BJ (cell line): Measurements from ENCODE around the gene FSTL3. TPM values are rescaled to one million over a fixed set of nuclear protein-coding genes. Genes with fewer than 3 reads are reported as not detected.

Experiments
- CTCF ChIA-PET: fragments of 350-600 bp; formaldehyde crosslinking; extraction: SDS; loops from one replicate; lab custom pipeline; 2021; ENCODE audit warnings: antibody characterized with exemption, inconsistent platforms; lab: Yijun Ruan, JAX
- POLR2A ChIA-PET: fragments of 300-600 bp; sonication (Branson Sonifier 250); formaldehyde crosslinking; extraction: SDS; loops from one replicate; lab custom pipeline; 2021; ENCODE audit warnings: antibody characterized with exemption; lab: Charles Lee
- DNase-seq: peaks from one replicate; pipeline ENCODE4 v3.0.0-alpha.2; 2011; ENCODE audit warnings: low read depth
- H3K27me3 ChIP-seq: 2 replicates; pipeline ENCODE4 v1.6.0; 2011; ENCODE audit warnings: low read length; ENCODE audit not compliant: control insufficient read depth, insufficient read depth
- H3K36me3 ChIP-seq: 2 replicates; pipeline ENCODE4 v1.5.1; 2011; ENCODE audit warnings: low read length; ENCODE audit not compliant: control insufficient read depth, insufficient read depth
- H3K4me3 ChIP-seq: 2 replicates; pipeline ENCODE4 v1.5.1; 2011; ENCODE audit warnings: low read depth, mild to moderate bottlenecking, control low read depth, low read length
- CTCF ChIP-seq: IDR thresholded peaks from 2 replicates; pipeline ENCODE4 v1.5.1; 2011; ENCODE audit warnings: low read depth, mild to moderate bottlenecking, control low read depth, inconsistent platforms, low read length, moderate library complexity; ENCODE audit not compliant: insufficient read depth
- polyA plus RNA-seq: library from polyadenylated mRNA; depleted of rRNA; stranded (reverse); fragments of >200 nt; gene quantifications from 2 replicates; pipeline ENCODE4 v1.2.3, GENCODE V29; 2011

FSTL3 gene
- polyA plus RNA-seq, 1 experiment = 83.2 TPM

- CTCF ChIA-PET = interaction anchor here (0.9 kb wide), 1 partner anchor 66 kb away, joined by 4 read pairs; no protein-coding TSS in a partner anchor
- POLR2A ChIA-PET = no interaction called here
- H3K36me3 ChIP-seq = no peaks in the 10 kb centered on the region
- DNase-seq = no peak
- peaks cover 7% of the 10 kb centered on the region for H3K27me3 ChIP-seq
- no peak for TF ChIP-seq CTCF
- no peak overlapping the region for H3K4me3 ChIP-seq
Measured at GRCh38 chr19:704447-704741, 28.2 kb downstream of the FSTL3 start.

GRCh38 chr19:708154-709143 lies 32.3 kb downstream of the FSTL3 start, which contains the start of gene PALM:
PALM (plus strand) TSS chr19:708935; CDS start chr19:709147, 212 bp downstream.
- ChIA-PET CTCF (interaction anchor here (0.6 to 1.8 kb wide), 8 partner anchors 9 to 202 kb away, joined by 3 to 8 read pairs (median 4); partner anchors contain the start of gene RNF126), POLR2A (no interaction called here)
- Histone ChIP-seq H3K4me3 (peak within 1 kb of the TSS; percentile 43), H3K36me3 (no peaks in the 10 kb centered on the region), H3K27me3 (peaks cover 14% of the 10 kb centered on the region)
- TF ChIP-seq CTCF = no peak
- no peak for DNase-seq

GRCh38 chr19:709196-709964 lies 33.2 kb downstream of the FSTL3 start:
- no peak for TF ChIP-seq CTCF
- ChIA-PET POLR2A (no interaction called here), CTCF (interaction anchor here (1.0 to 1.8 kb wide), 3 partner anchors 9 to 25 kb away, joined by 3 to 8 read pairs (median 4); no protein-coding TSS in a partner anchor)
- H3K36me3 ChIP-seq = no peaks in the 10 kb centered on the region
- DNase-seq = no peak
- H3K4me3 ChIP-seq = peak overlapping the region; percentile 43
- peaks cover 14% of the 10 kb centered on the region for H3K27me3 ChIP-seq

- no peak for TF ChIP-seq CTCF
- CTCF ChIA-PET = interaction anchor here (0.6 to 1.8 kb wide), 4 partner anchors 10 to 30 kb away, joined by 3 to 4 read pairs (median 3); no protein-coding TSS in a partner anchor
- Histone ChIP-seq H3K4me3 (peak overlapping the region; percentile 43), H3K27me3 (peaks cover 12% of the 10 kb centered on the region), H3K36me3 (no peaks in the 10 kb centered on the region)
- POLR2A ChIA-PET = no interaction called here
- no peak for DNase-seq
Measured at GRCh38 chr19:709965-710571, 33.9 kb downstream of the FSTL3 start.
